NB4 (cell line): ENCODE measurements around the gene NDUFV1.

Source experiments
- MYC ChIP-seq: IDR thresholded peaks from 2 replicates; pipeline ENCODE4 v1.6.1; 2011; ENCODE audit warnings: low read depth, low read length
- POLR2A ChIP-seq: IDR thresholded peaks from 2 replicates; pipeline ENCODE4 v1.6.1; 2011; ENCODE audit warnings: mild to moderate bottlenecking; ENCODE audit not compliant: insufficient read length; ENCODE audit errors: extremely low read depth
- TF ChIP-seq, protein P1 (sequence below): IDR thresholded peaks from one replicate; pipeline ENCODE4 v1.5.1; 2012; ENCODE audit warnings: low read depth, low read length

DNA sequence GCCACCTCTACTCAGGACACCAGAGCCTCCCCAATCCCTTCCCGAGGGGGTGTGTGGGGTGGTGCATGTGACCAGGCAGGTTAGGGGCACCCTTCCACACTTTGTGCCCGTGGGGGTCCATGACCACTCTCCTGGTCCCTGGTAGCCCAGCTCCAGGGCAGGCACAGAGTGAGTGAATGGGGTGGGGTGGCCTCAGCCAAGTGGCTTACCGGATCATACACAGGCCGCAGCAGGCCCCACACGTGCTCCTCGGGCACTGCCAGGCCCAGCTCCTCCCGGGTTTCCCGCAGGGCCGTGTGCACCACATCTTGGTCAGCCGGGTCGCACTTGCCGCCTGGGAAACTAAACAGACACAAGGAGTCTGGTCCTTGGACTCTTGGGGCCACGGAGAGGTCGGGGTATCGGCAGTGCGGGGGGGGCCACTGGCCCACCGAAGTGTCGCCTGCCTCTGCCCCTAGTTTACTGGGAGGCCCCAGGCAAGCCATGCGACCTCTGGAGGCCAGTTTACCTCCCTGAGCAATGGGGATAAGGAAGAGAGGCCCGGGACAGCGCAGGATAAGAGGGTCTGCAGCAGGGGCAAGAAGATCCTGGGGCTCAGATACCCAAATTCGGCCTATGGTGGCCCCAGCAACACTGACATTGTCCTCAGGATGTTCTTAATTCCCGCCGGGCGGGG is 22.1 kb downstream of the NDUFV1 start:
- TF ChIP-seq, protein P1, sequence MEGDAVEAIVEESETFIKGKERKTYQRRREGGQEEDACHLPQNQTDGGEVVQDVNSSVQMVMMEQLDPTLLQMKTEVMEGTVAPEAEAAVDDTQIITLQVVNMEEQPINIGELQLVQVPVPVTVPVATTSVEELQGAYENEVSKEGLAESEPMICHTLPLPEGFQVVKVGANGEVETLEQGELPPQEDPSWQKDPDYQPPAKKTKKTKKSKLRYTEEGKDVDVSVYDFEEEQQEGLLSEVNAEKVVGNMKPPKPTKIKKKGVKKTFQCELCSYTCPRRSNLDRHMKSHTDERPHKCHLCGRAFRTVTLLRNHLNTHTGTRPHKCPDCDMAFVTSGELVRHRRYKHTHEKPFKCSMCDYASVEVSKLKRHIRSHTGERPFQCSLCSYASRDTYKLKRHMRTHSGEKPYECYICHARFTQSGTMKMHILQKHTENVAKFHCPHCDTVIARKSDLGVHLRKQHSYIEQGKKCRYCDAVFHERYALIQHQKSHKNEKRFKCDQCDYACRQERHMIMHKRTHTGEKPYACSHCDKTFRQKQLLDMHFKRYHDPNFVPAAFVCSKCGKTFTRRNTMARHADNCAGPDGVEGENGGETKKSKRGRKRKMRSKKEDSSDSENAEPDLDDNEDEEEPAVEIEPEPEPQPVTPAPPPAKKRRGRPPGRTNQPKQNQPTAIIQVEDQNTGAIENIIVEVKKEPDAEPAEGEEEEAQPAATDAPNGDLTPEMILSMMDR: no peak
- no peak for TF ChIP-seq POLR2A
- TF ChIP-seq MYC: no peak
